Glutamatergic neuron (in vitro differentiated cells): Measurements from ENCODE around the gene SLF1. TPM values are rescaled to one million over a fixed set of nuclear protein-coding genes. Genes with fewer than 3 reads are reported as not detected.

Source experiments
- total RNA-seq: library from RNA; stranded (reverse); fragmentation: NEBNext Ultra II Directional; extraction: Animal tissue kit (Norgen Biotek cat#: 25700); gene quantifications from one replicate; pipeline ENCODE4 v1.2.1, GENCODE V29; 2021; ENCODE audit not compliant: unreplicated experiment

Gene SLF1
- total RNA-seq, 1 donor from 2014 or later = 2.6 TPM

Other genes starting within 250 kb of the SLF1 start
- gene KIAA0825, start 65 bp upstream of the SLF1 start, total RNA-seq = 1.2 TPM